IMR-90 (cell line): ENCODE measurements around the gene PDE8B. TPM values are rescaled to one million over a fixed set of nuclear protein-coding genes. Genes with fewer than 3 reads are reported as not detected.
A peak's percentile ranks its signal among the peaks of the same experiment; 100 is the strongest.

Experiments used
- ATAC-seq: fragments of 200-7000 bp; cut with Tn5 transposase; 2 replicates; pipeline ENCODE4 v1.9.1; 2020; ENCODE audit warnings: low read depth, mild to moderate bottlenecking, moderate library complexity
- BruUV-seq: library from RNA; stranded (reverse); fragments of 400-500 nt; replicated peaks from 2 replicates; lab custom pipeline; 2021; lab: Mats Ljungman, UMichigan
- CTCF ChIA-PET: fragments of 300-600 bp; formaldehyde crosslinking; extraction: SDS; loops from one replicate; lab custom pipeline; 2021; ENCODE audit warnings: antibody characterized with exemption; lab: Yijun Ruan, JAX
- POLR2A ChIA-PET: fragments of 300-600 bp; sonication (Branson Sonifier 250); formaldehyde crosslinking; loops from one replicate; lab custom pipeline; 2022; ENCODE audit warnings: antibody characterized with exemption; ENCODE audit not compliant: unreplicated experiment; lab: Charles Lee
- DNase-seq: peaks from one replicate; pipeline ENCODE4 v3.0.0; 2013
- H2AFZ ChIP-seq: replicated peaks from 2 replicates; pipeline ENCODE3; 2013; ENCODE audit warnings: low read length, mild to moderate bottlenecking; ENCODE audit not compliant: poor library complexity
- H2AK5ac ChIP-seq: 2 replicates; pipeline ENCODE4 v1.6.1; 2013; ENCODE audit warnings: low read depth, low read length, inconsistent platforms
- H2AK9ac ChIP-seq: replicated peaks from 2 replicates; pipeline ENCODE3; 2013; ENCODE audit warnings: mild to moderate bottlenecking, low read depth, low read length, moderate library complexity; ENCODE audit not compliant: poor library complexity
- H2BK120ac ChIP-seq: 2 replicates; pipeline ENCODE4 v1.6.1; 2013; ENCODE audit warnings: low read depth, low read length, inconsistent platforms
- H2BK15ac ChIP-seq: 3 replicates; pipeline ENCODE4 v1.6.1; 2013; ENCODE audit warnings: low read depth, low read length, inconsistent platforms
- H2BK20ac ChIP-seq: 2 replicates; pipeline ENCODE4 v1.6.1; 2013; ENCODE audit warnings: low read depth, mild to moderate bottlenecking, inconsistent platforms, low read length, moderate library complexity
- H2BK5ac ChIP-seq: 2 replicates; pipeline ENCODE4 v1.6.1; 2013; ENCODE audit warnings: mild to moderate bottlenecking, low read depth, low read length, inconsistent platforms; ENCODE audit not compliant: poor library complexity, severe bottlenecking
- H3K14ac ChIP-seq: replicated peaks from 2 replicates; pipeline ENCODE4 v1.6.1; 2013; ENCODE audit warnings: low read depth, low read length, inconsistent platforms
- H3K18ac ChIP-seq: 2 replicates; pipeline ENCODE4 v1.6.1; 2013; ENCODE audit warnings: low read depth, low read length, control low read depth
- H3K23ac ChIP-seq: 2 replicates; pipeline ENCODE4 v1.6.1; 2013; ENCODE audit warnings: low read depth, low read length, inconsistent platforms
- H3K27ac ChIP-seq: 2 replicates; pipeline ENCODE4 v1.5.1; 2013; ENCODE audit warnings: mild to moderate bottlenecking, control low read depth, low read length; ENCODE audit not compliant: insufficient read depth
- H3K27me3 ChIP-seq: 2 replicates; pipeline ENCODE4 v1.6.1; 2013; ENCODE audit warnings: low read length; ENCODE audit not compliant: control insufficient read depth, insufficient read depth
- H3K36me3 ChIP-seq: 2 replicates; pipeline ENCODE4 v1.6.1; 2013; ENCODE audit warnings: low read length, mixed read lengths; ENCODE audit not compliant: control insufficient read depth, insufficient read depth
- H3K4ac ChIP-seq: 2 replicates; pipeline ENCODE4 v1.6.1; 2013; ENCODE audit warnings: low read depth, low read length, inconsistent platforms
- H3K4me1 ChIP-seq: 2 replicates; pipeline ENCODE4 v1.6.1; 2013; ENCODE audit warnings: low read length, mixed read lengths; ENCODE audit not compliant: control insufficient read depth, insufficient read depth
- H3K4me2 ChIP-seq: 2 replicates; pipeline ENCODE4 v1.6.1; 2013; ENCODE audit warnings: low read depth, mild to moderate bottlenecking, control low read depth, low read length, moderate library complexity
- H3K4me3 ChIP-seq: 2 replicates; pipeline ENCODE4 v1.5.1; 2013; ENCODE audit warnings: low read depth, mild to moderate bottlenecking, control low read depth, low read length, moderate library complexity; ENCODE audit not compliant: insufficient read depth
- H3K56ac ChIP-seq: 2 replicates; pipeline ENCODE4 v1.6.1; 2013; ENCODE audit warnings: low read length, inconsistent platforms; ENCODE audit not compliant: insufficient read depth; ENCODE audit errors: extremely low read depth
- H3K79me1 ChIP-seq, 2 experiments: 2 replicates each; pipeline ENCODE4 v1.6.1; 2013; ENCODE audit warnings: low read length in 2 of 2, inconsistent platforms in 1 of 2, low read depth in 1 of 2
- H3K9ac ChIP-seq: 2 replicates; pipeline ENCODE4 v1.6.1; 2013; ENCODE audit warnings: low read depth, low read length, control low read depth
- H3K9me1 ChIP-seq: 2 replicates; pipeline ENCODE4 v1.6.1; 2013; ENCODE audit warnings: low read length, inconsistent platforms; ENCODE audit not compliant: insufficient read depth
- H3K9me3 ChIP-seq: 2 replicates; pipeline ENCODE4 v1.6.1; 2013; ENCODE audit warnings: low read length; ENCODE audit not compliant: control insufficient read depth, insufficient read depth
- H4K20me1 ChIP-seq: 2 replicates; pipeline ENCODE4 v1.6.1; 2013; ENCODE audit warnings: low read length, inconsistent platforms; ENCODE audit not compliant: insufficient read depth
- H4K5ac ChIP-seq: 2 replicates; pipeline ENCODE4 v1.6.1; 2013; ENCODE audit warnings: mild to moderate bottlenecking, low read depth, low read length, control low read depth
- H4K8ac ChIP-seq, 2 experiments: 2 replicates each; pipeline ENCODE4 v1.6.1; 2013; ENCODE audit warnings: low read depth in 2 of 2, low read length in 2 of 2, control low read depth in 1 of 2, inconsistent platforms in 1 of 2
- H4K91ac ChIP-seq: 2 replicates; pipeline ENCODE4 v1.6.1; 2013; ENCODE audit warnings: low read depth, low read length, inconsistent platforms; ENCODE audit not compliant: insufficient read depth
- BHLHE40 ChIP-seq: fragments of 150-350 bp; IDR thresholded peaks from 2 replicates; pipeline ENCODE4 v1.6.1; 2016; ENCODE audit warnings: mild to moderate bottlenecking, low read depth, low read length
- CEBPB ChIP-seq: IDR thresholded peaks from 2 replicates; pipeline ENCODE4 v1.6.1; 2012; ENCODE audit warnings: low read depth, low read length, improper control_type of control experiment
- CHD1 ChIP-seq: IDR thresholded peaks from 2 replicates; pipeline ENCODE4 v1.6.1; 2012; ENCODE audit warnings: low read depth, low read length, improper control_type of control experiment
- FOS ChIP-seq: fragments of 150-350 bp; IDR thresholded peaks from 2 replicates; pipeline ENCODE4 v1.6.1; 2016; ENCODE audit warnings: low read depth, low read length
- MAFK ChIP-seq: IDR thresholded peaks from 2 replicates; pipeline ENCODE4 v1.6.1; 2012; ENCODE audit warnings: low read depth, low read length, improper control_type of control experiment
- MAZ ChIP-seq: IDR thresholded peaks from 2 replicates; pipeline ENCODE4 v1.6.1; 2012; ENCODE audit warnings: low read depth, mild to moderate bottlenecking, low read length, improper control_type of control experiment, moderate library complexity, borderline replicate concordance
- MXI1 ChIP-seq: IDR thresholded peaks from 2 replicates; pipeline ENCODE4 v1.6.1; 2012; ENCODE audit warnings: low read depth, mild to moderate bottlenecking, low read length, moderate library complexity, borderline replicate concordance
- NFE2L2 ChIP-seq: fragments of 150-350 bp; IDR thresholded peaks from 2 replicates; pipeline ENCODE4 v1.6.1; 2016; ENCODE audit warnings: low read depth, mild to moderate bottlenecking, low read length
- POLR2A ChIP-seq: IDR thresholded peaks from 2 replicates; pipeline ENCODE4 v1.6.1; 2012; ENCODE audit warnings: mild to moderate bottlenecking, low read depth, low read length
- RAD21 ChIP-seq: IDR thresholded peaks from 2 replicates; pipeline ENCODE4 v1.6.1; 2012; ENCODE audit warnings: low read length, improper control_type of control experiment
- RCOR1 ChIP-seq: IDR thresholded peaks from 2 replicates; pipeline ENCODE4 v1.6.1; 2012; ENCODE audit warnings: mild to moderate bottlenecking, low read length, improper control_type of control experiment; ENCODE audit not compliant: insufficient replicate concordance
- RFX5 ChIP-seq: IDR thresholded peaks from 2 replicates; pipeline ENCODE4 v1.8.0; 2012; ENCODE audit warnings: low read depth, mild to moderate bottlenecking, low read length, moderate library complexity
- SMC3 ChIP-seq: fragments of 150-350 bp; IDR thresholded peaks from 2 replicates; pipeline ENCODE4 v1.6.1; 2016; ENCODE audit warnings: low read depth, mild to moderate bottlenecking, antibody characterized with exemption, low read length, moderate library complexity
- WGBS, 2 experiments: methylation state at CpG; one replicate each; pipeline versions ENCODE4 v1.1.5 to v1.1.7; 2013; ENCODE audit warnings: missing lambda C conversion rate in 2 of 2; ENCODE audit not compliant: insufficient read length in 1 of 2; ENCODE audit errors: extremely low coverage in 2 of 2; 5-methylcytosine and 5-hydroxymethylcytosine counted together
- dilution Hi-C: fragments of 300-500 bp; cut with HindIII; formaldehyde crosslinking; loops from one replicate; pipeline ENCODE4 v1.14.3; 2018; ENCODE audit warnings: low sequenced_read_pairs; ENCODE audit not compliant: unreplicated experiment
- in situ Hi-C: fragments of 300-500 bp; cut with MboI; formaldehyde crosslinking; loops from 3 replicates; pipeline ENCODE4 v1.14.3; 2019; ENCODE audit warnings: low sequenced_read_pairs, inconsistent platforms, mixed read lengths
- intact Hi-C: fragments of 100-400 bp; cut with micrococcal nuclease; formaldehyde crosslinking; loops from 2 replicates; pipeline ENCODE4 v1.10.0; 2022
- polyA plus RNA-seq, 3 experiments: library from polyadenylated mRNA; depleted of rRNA; stranded (reverse); fragments of >200 nt; gene quantifications; 2 replicates each; pipeline ENCODE4 v1.2.3, GENCODE V29; 2012; ENCODE audit warnings: low replicate concordance in 1 of 3
- total RNA-seq: library from RNA; depleted of rRNA; stranded (reverse); fragments of >200 nt; gene quantifications from 2 replicates; pipeline ENCODE4 v1.2.3, GENCODE V29; 2012
- TF ChIP-seq, protein P1 (sequence below): conservative IDR thresholded peaks from 2 replicates; pipeline ENCODE4 v1.5.1; 2012; ENCODE audit warnings: mild to moderate bottlenecking, low read depth, low read length, improper control_type of control experiment
- TF ChIP-seq, protein P2 (sequence below): fragments of 150-350 bp; IDR thresholded peaks from 2 replicates; pipeline ENCODE4 v1.6.1; 2016; ENCODE audit warnings: low read depth, mild to moderate bottlenecking, low read length, moderate library complexity, borderline replicate concordance
- TF ChIP-seq, protein P3 (sequence below): fragments of 150-350 bp; IDR thresholded peaks from 2 replicates; pipeline ENCODE4 v1.6.1; 2017; ENCODE audit warnings: mild to moderate bottlenecking, antibody characterized with exemption, low read length, low read depth

The PDE8B gene
- total and polyA plus RNA-seq, 2 of the 4 experiments (the other 2 are of a cell fraction): under 0.01 to 0.03 TPM

DNA sequence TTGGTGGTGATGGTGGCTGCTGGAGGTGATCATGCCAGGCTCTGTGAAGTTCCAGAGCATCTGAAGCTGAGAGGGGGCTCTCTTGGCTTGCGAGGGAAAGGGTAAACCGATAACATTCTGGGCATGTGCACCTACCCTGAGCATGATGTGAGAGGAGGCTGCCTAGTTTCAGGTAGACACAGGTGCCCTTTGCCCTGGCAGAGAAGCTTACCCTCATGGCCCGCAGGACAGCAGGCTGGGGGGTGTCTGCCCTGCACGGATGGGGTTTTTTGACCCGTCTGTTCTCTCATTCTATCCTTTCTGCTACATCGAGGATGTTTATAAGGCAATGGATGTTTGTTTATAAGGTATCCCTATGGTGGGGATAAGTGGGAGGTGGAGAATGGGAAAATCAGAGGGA is 148.8 kb downstream of the PDE8B start:
- no TSS peak for BruUV-seq
- H2BK120ac ChIP-seq: peak overlapping the region; percentile 79
- dilution Hi-C loops: no loop called here

More for the DNA sequence above, 148.8 kb downstream of the PDE8B start:
- Histone ChIP-seq H3K4me2 (no peak overlapping the region; the same call in 1 of the 2 replicates), H2BK15ac (peak overlapping the region; percentile 92; the same call in 1 of the 3 replicates), H2AK9ac (no peak overlapping the region), H3K36me3 (no peaks in the 10 kb centered on the region), H3K56ac (no peak overlapping the region), H2BK5ac (no peak overlapping the region), H2BK20ac (peak overlapping the region; percentile 90; the same call in 1 of the 2 replicates), H4K5ac (no peak overlapping the region), H3K27me3 (no peaks in the 10 kb centered on the region; the same call in 1 of the 2 replicates), H3K79me1 (no peaks in the 10 kb centered on the region), H3K18ac (no peak overlapping the region), H3K14ac (0 out of 2 replicates have a peak overlapping the region, but pooled peaks have one; percentile 55), H3K4ac (peak overlapping the region; percentile 81), H4K91ac (peak overlapping the region; percentile 50), H3K4me3 (no peak overlapping the region), H3K4me1 (peaks cover 8% of the 10 kb centered on the region), H3K9me1 (peaks cover 13% of the 10 kb centered on the region), H4K20me1 (no peaks in the 10 kb centered on the region), H2AK5ac (peak overlapping the region; percentile 94), H4K8ac (peak overlapping the region in 1 of 2 experiments; percentile 61; a peak in 2 of 4 replicates), H3K9ac (no peak overlapping the region), H2AFZ (no peak overlapping the region), H3K23ac (no peak overlapping the region), H3K27ac (no peak overlapping the region), H3K9me3 (no peaks in the 10 kb centered on the region)
- POLR2A ChIA-PET: no interaction called here
- in situ Hi-C loops: no loop called here
- WGBS, 2 experiments: 100% methylated on average over 1 of the region's 6 CpGs; no CpG with 5 or more reads in 1 of the 2 experiments
- CTCF ChIA-PET: interaction anchor here (0.7 kb wide), 1 partner anchor 49 kb away, joined by 4 read pairs; no protein-coding TSS in a partner anchor
- ATAC-seq (0 out of 2 replicates have a peak, but pooled peaks have one; percentile 11), DNase-seq (no peak)
- intact Hi-C loops: no loop called here
- TF ChIP-seq SMC3: no peak
- TF ChIP-seq POLR2A: no peak
- TF ChIP-seq BHLHE40: no peak
- TF ChIP-seq MXI1: no peak
- no peak for TF ChIP-seq CEBPB
- TF ChIP-seq RFX5: no peak
- TF ChIP-seq RAD21: no peak
- TF ChIP-seq FOS: no peak
- TF ChIP-seq, protein P1, sequence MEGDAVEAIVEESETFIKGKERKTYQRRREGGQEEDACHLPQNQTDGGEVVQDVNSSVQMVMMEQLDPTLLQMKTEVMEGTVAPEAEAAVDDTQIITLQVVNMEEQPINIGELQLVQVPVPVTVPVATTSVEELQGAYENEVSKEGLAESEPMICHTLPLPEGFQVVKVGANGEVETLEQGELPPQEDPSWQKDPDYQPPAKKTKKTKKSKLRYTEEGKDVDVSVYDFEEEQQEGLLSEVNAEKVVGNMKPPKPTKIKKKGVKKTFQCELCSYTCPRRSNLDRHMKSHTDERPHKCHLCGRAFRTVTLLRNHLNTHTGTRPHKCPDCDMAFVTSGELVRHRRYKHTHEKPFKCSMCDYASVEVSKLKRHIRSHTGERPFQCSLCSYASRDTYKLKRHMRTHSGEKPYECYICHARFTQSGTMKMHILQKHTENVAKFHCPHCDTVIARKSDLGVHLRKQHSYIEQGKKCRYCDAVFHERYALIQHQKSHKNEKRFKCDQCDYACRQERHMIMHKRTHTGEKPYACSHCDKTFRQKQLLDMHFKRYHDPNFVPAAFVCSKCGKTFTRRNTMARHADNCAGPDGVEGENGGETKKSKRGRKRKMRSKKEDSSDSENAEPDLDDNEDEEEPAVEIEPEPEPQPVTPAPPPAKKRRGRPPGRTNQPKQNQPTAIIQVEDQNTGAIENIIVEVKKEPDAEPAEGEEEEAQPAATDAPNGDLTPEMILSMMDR: no peak
- no peak for TF ChIP-seq RCOR1
- TF ChIP-seq MAFK: no peak
- TF ChIP-seq CHD1: no peak
- TF ChIP-seq, protein P2, sequence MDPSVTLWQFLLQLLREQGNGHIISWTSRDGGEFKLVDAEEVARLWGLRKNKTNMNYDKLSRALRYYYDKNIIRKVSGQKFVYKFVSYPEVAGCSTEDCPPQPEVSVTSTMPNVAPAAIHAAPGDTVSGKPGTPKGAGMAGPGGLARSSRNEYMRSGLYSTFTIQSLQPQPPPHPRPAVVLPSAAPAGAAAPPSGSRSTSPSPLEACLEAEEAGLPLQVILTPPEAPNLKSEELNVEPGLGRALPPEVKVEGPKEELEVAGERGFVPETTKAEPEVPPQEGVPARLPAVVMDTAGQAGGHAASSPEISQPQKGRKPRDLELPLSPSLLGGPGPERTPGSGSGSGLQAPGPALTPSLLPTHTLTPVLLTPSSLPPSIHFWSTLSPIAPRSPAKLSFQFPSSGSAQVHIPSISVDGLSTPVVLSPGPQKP: no peak
- no peak for TF ChIP-seq NFE2L2
- TF ChIP-seq, protein P3, sequence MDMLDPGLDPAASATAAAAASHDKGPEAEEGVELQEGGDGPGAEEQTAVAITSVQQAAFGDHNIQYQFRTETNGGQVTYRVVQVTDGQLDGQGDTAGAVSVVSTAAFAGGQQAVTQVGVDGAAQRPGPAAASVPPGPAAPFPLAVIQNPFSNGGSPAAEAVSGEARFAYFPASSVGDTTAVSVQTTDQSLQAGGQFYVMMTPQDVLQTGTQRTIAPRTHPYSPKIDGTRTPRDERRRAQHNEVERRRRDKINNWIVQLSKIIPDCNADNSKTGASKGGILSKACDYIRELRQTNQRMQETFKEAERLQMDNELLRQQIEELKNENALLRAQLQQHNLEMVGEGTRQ: no peak
- TF ChIP-seq MAZ: no peak
